ENCODE data around the gene GNB1L. TPM values are rescaled to one million over a fixed set of nuclear protein-coding genes. Genes with fewer than 3 reads are reported as not detected.

GNB1L gene
- total and polyA plus RNA-seq, 2 of the 13 experiments (the other 11 are each of a cell fraction or from before 2014, with no cell fraction given): 2.5 to 7.4 TPM

GRCh38 chr22:19855504-19856409 is 1.1 kb upstream of the GNB1L start (continued):
- peak; percentile 74; the same call in 1 of the 2 replicates for TF ChIP-seq ZNF350 (CRISPR knock-in tag; IDR thresholded peaks at IDR 0.05; ENCODE audit: borderline replicate concordance, low read depth)
- peak; percentile 8; the same call in 1 of the 2 replicates for TF ChIP-seq STAG1 (CRISPR knock-in tag; IDR thresholded peaks at IDR 0.05)
- TF ChIP-seq HMG20B (CRISPR knock-in tag; conservative IDR thresholded peaks at IDR 0.05): peak; percentile 19; the same call in 1 of the 2 replicates
- TF ChIP-seq TCF7 (IDR thresholded peaks at IDR 0.05; ENCODE audit: low read depth): peak; percentile 88
- no peak for TF ChIP-seq ZNF841 (CRISPR knock-in tag; IDR thresholded peaks at IDR 0.05; ENCODE audit: borderline replicate concordance)

- under 1% methylated on average over 21 of the region's 49 CpGs for WGBS (ENCODE audit: low lambda C conversion rate)
- Histone ChIP-seq H3K9me3 (ENCODE audit: low read length) (no peaks in the 10 kb centered on the region), H4K20me1 (ENCODE audit: insufficient read depth, low read length) (peaks cover 9% of the 10 kb centered on the region), H2AFZ (ENCODE audit: low read length) (no peak overlapping the region), H3K27ac (ENCODE audit: extremely low read length, insufficient read depth, low read length) (peak overlapping the region; percentile 81), H3K9ac (ENCODE audit: insufficient read depth, low read depth, low read length) (peak overlapping the region; percentile 95), H3K27me3 (ENCODE audit: control insufficient read depth in 1 of 2, insufficient read depth in 2 of 2, low read length in 2 of 2) (no peaks in the 10 kb centered on the region; a peak in 1 of 5 replicates), H3K4me1 (ENCODE audit: insufficient read depth, low read length) (peaks cover 52% of the 10 kb centered on the region), H3K79me2 (ENCODE audit: insufficient read depth, low read length) (peaks cover 45% of the 10 kb centered on the region), H3K36me3 (replicated peaks in 1 of 2; ENCODE audit: control insufficient read depth in 1 of 2, insufficient read depth in 2 of 2, low read length in 2 of 2) (peaks cover 6 to 26% of the 10 kb centered on the region in 2 experiments), H3K4me2 (ENCODE audit: low read depth, low read length) (peak overlapping the region; percentile 80), H3K4me3 (replicated peaks in 1 of 3; ENCODE audit: insufficient read depth in 1 of 3, low read depth in 2 of 3, low read length in 3 of 3) (peak overlapping the region; percentile 70 to 96 (median 94))
- intact Hi-C loops (cut with micrococcal nuclease; ENCODE audit: unreplicated experiment) (loop anchor here (1.0 kb wide), 1 partner anchor 27 kb away; no protein-coding TSS in a partner anchor), in situ Hi-C loops (cut with HindIII; ENCODE audit: extremely low pct_ligation_motif_present, low pct_unique_long_range_greater_than_20kb) (loop anchor here (5.0 kb wide), 1 partner anchor 48 kb away; no protein-coding TSS in a partner anchor)
- DNase-seq (ENCODE audit: low spot score): no peak
- CTCF ChIA-PET (ENCODE audit: low intra/inter-chr PET ratio, low total read pairs): no interaction called here
- no TSS peak for BruUV-seq (replicated peaks)
- no peak for FAIRE-seq
- POLR2A ChIA-PET: interaction anchor here (0.7 to 3.2 kb wide), 10 partner anchors 13 to 124 kb away, joined by 3 to 18 read pairs (median 5); partner anchors contain the start of genes COMT and TXNRD2
- peak; percentile 17 for ATAC-seq
- TF ChIP-seq FOXA1 (IDR thresholded peaks at IDR 0.05) (no peak), FOXA1 (CRISPR knock-in tag; IDR thresholded peaks at IDR 0.05) (no peak), CENPX (CRISPR knock-in tag; IDR thresholded peaks at IDR 0.05) (no peak), KDM4B (CRISPR knock-in tag; IDR thresholded peaks at IDR 0.05) (no peak), SP1 (IDR thresholded peaks at IDR 0.05) (no peak), SP1 (CRISPR knock-in tag; IDR thresholded peaks at IDR 0.05) (no peak), ZBTB10 (CRISPR knock-in tag; IDR thresholded peaks at IDR 0.05; ENCODE audit: borderline replicate concordance) (peak; percentile 37; the same call in 1 of the 2 replicates), KDM3A (CRISPR knock-in tag; IDR thresholded peaks at IDR 0.05; ENCODE audit: low read depth) (no peak), ZBTB20 (CRISPR knock-in tag; IDR thresholded peaks at IDR 0.05; ENCODE audit: borderline replicate concordance, low read depth) (no peak), U2AF1 (optimal IDR thresholded peaks at IDR 0.05; ENCODE audit: low read depth, low read length) (peak; percentile 82), ZNF274 (CRISPR knock-in tag; IDR thresholded peaks at IDR 0.05) (no peak; the same call in 1 of the 2 replicates), TSC22D2 (CRISPR knock-in tag; IDR thresholded peaks at IDR 0.05; ENCODE audit: borderline replicate concordance) (no peak), ZNF253 (CRISPR knock-in tag; IDR thresholded peaks at IDR 0.05; ENCODE audit: borderline replicate concordance) (0 out of 2 replicates have a peak, but pooled peaks have one; percentile 38), ZBTB21 (CRISPR knock-in tag; IDR thresholded peaks at IDR 0.05) (0 out of 2 replicates have a peak, but pooled peaks have one; percentile 12)
Observed at GRCh38 chr22:19853879-19854777, 546 bp downstream of the GNB1L start.

Data from HepG2 (cell line).